Activated T-helper 17 cell treated with anti-CD3 and anti-CD28 coated beads, Interleukin-2, amount 50 U/mL, for 72 hours (primary cell): ENCODE results near the gene LRRC8D. TPM values are rescaled to one million over a fixed set of nuclear protein-coding genes. Genes with fewer than 3 reads are reported as not detected.

Source experiments
- ATAC-seq: fragments of 150-1000 bp; cut with Tn5 transposase; replicated peaks from 2 replicates; pipeline ENCODE4 v1.10.0; 2021; ENCODE audit warnings: mild to moderate bottlenecking, moderate library complexity
- H3K27ac Mint-ChIP-seq: one replicate; pipeline ENCODE4 v1.8.0; 2022; ENCODE audit warnings: mixed read lengths
- H3K27me3 Mint-ChIP-seq: one replicate; pipeline ENCODE4 v1.8.0; 2022; ENCODE audit warnings: mixed read lengths
- H3K36me3 Mint-ChIP-seq: one replicate; pipeline ENCODE4 v1.8.0; 2022; ENCODE audit warnings: low read depth, mild to moderate bottlenecking, mixed read lengths
- H3K4me1 Mint-ChIP-seq: one replicate; pipeline ENCODE4 v1.8.0; 2022; ENCODE audit warnings: mixed read lengths
- H3K4me3 Mint-ChIP-seq: one replicate; pipeline ENCODE4 v1.8.0; 2022; ENCODE audit warnings: mild to moderate bottlenecking, mixed read lengths
- H3K9me3 Mint-ChIP-seq: one replicate; pipeline ENCODE4 v1.8.0; 2022; ENCODE audit warnings: mixed read lengths
- total RNA-seq, 2 donors: library from RNA; stranded (reverse); gene quantifications; one replicate each; pipeline ENCODE4 v1.2.3, GENCODE V29; 2022

Gene LRRC8D
- total RNA-seq, 2 donors from 2014 or later: 15.2 to 24.0 TPM

DNA sequence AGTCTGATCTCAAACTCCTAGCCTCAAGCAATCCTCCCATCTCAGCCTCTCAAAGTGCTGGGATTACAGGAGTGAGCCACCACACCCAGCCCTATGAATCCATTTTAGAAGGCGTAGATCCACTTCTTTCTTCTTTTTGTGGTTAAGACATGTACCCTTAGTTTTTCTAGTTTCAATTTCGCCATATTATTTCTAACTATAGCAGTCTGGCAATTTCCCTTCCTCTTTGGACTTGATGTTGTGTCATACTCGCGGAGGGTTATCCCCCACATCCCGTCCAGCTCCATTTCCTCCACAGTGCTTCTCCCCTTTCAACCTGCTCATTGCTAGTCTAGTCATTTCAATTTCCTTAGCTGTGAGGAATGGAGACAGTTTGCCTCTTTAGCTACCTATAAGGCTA lies 5.2 kb upstream of the LRRC8D start:
- ATAC-seq: no peak
- H3K36me3 Mint-ChIP-seq: no peaks in the 10 kb centered on the region
- H3K27me3 Mint-ChIP-seq: peaks cover 3% of the 10 kb centered on the region
- no peaks in the 10 kb centered on the region for H3K9me3 Mint-ChIP-seq
- H3K27ac Mint-ChIP-seq: no peak overlapping the region
- peaks cover 10% of the 10 kb centered on the region for H3K4me1 Mint-ChIP-seq
- no peak overlapping the region for H3K4me3 Mint-ChIP-seq

DNA sequence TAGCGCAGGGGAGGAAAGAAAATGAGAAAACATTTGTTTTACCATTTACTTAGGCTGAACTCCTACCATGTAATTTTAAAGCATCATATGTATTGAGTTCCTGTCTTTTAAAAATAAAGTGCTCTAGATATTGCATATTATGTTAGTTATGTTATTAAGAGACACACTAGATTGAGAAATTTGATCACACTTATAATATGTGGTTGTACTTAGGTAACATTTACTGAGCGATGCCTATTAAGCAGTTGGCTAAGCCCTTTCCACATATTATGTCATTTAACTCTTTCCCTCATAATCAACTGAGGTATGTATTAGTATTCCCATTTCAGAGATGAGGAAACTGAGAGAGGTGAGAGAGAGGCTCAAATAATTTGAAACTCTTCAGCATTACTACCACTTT lies 4.5 kb upstream of the LRRC8D start:
- Mint-ChIP-seq H3K36me3 (no peaks in the 10 kb centered on the region), H3K27me3 (peaks cover 3% of the 10 kb centered on the region)
- ATAC-seq: no peak

DNA sequence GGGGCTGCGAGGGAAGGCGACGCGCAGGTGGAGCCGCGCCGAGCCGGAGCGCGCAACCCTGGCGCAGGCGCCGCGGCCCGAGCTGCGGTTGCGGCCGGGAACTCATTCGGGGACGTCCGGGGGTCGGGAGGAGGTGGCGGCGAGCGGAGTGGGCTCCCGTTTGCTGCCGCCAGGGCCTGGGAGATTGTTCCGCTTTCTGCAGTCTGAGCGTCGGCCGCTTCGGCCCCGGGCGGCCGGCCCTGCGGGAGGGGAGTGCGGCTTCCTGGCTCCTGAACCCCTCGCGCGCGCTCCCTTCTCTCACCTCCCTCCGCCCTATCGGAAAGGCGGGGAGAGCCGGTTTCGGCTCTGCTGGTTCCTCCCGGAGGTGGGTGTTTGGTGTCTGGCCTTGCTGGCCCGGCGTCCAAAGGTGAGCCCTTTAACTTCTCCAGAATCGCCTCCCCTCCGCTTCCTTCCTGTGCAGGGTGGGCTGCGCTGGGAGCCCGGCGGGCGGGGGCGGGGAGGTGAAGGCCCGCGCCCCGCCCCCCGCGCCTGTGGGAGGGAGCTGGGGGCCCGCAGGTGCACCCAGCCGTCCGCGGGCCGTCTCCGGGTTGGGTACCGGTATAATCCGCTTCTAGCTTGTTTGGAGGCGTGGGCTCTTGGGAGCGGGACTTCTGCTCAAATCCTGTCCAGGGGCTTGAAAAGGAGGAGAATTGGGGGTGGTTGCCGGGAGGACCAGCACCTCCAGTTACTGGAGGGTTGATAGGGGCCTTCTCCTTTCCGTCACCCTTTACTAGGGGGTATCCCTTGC lies 683 bp downstream of the LRRC8D start:
- Mint-ChIP-seq H3K27me3 (no peaks in the 10 kb centered on the region), H3K4me1 (peaks cover 19% of the 10 kb centered on the region), H3K27ac (no peak overlapping the region), H3K9me3 (no peaks in the 10 kb centered on the region), H3K36me3 (no peaks in the 10 kb centered on the region), H3K4me3 (peak overlapping the region; percentile 88)
- ATAC-seq: peak; percentile 55

More for the DNA sequence above, 4.5 kb upstream of the LRRC8D start:
- Mint-ChIP-seq H3K4me3 (no peak overlapping the region), H3K4me1 (peaks cover 11% of the 10 kb centered on the region), H3K27ac (no peak overlapping the region), H3K9me3 (no peaks in the 10 kb centered on the region)

DNA sequence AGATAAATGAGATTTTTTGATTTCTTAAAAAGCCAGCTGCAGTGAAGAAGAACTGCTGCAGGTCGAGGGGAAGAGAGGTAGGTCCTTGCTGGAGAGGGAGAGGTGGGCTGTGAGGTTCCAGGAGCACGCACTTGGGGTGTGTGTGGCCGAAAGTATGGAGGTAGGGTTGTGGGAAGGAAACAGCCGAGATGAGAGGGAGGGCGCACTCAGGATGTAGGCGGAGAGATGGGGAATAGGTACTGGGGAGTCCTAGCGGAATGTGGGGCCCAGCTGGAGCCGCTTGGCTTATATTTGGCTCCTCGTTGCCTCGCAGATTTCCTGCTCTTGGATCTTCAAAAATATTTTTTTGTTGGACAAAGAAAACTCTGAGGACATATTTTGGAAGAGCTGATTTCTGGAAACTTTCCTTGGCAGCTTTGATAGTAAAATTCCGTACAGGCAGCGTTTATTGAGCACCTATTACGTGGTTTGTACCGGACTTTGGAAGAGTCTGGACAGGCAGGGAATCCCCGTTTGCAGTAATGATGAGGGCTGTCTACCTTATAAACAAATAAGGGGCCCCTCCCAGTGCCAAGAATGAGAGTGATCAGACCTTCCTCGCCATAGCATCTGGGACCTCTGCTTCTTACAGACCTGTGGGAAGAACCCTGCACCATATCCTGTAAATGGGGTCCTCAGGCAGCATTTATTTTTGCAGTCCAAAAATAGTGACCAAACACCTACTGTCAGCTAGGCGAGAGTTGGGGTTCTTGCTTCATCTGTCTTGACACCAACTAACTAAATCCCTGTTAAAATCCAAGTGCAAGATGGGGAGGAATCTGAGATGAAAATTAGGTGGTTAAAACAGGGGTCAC lies 1.5 kb downstream of the LRRC8D start:
- Mint-ChIP-seq H3K9me3 (no peaks in the 10 kb centered on the region), H3K4me3 (peak overlapping the region; percentile 88), H3K36me3 (no peaks in the 10 kb centered on the region), H3K27me3 (no peaks in the 10 kb centered on the region), H3K4me1 (peaks cover 19% of the 10 kb centered on the region), H3K27ac (no peak overlapping the region)
- no peak for ATAC-seq

DNA sequence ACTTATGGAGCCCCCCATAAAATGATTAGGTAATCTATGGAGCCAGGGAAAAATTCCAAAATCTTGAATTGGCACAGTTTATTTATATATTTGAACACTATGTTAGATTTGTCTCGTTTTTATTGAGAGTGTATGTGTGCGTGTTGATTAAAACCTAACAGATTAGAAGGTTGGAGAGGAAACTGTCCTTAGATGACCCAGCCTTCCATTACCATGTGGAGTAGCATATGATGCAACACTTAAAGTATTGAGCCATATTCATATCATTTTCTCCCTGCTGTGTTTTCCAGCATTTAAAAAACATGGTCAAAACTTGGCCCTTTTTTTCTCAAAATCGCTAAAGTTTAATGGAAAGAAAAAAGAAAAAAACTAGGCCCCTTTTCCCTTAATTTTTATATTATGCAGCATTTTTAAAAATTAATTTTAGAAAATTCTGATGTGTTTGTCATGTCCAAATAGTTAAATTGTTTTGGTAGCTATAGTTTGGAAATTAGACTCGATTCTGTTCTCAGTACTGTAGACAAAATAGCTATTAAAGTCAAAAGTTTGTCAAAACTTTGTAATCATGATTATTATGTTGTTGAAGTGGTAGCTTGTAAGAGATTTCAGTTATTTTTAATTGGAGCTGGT lies 2.3 kb downstream of the LRRC8D start:
- H3K27ac Mint-ChIP-seq: no peak overlapping the region
- no peaks in the 10 kb centered on the region for H3K36me3 Mint-ChIP-seq
- no peak overlapping the region for H3K4me3 Mint-ChIP-seq
- no peaks in the 10 kb centered on the region for H3K27me3 Mint-ChIP-seq
- H3K4me1 Mint-ChIP-seq: peaks cover 19% of the 10 kb centered on the region
- ATAC-seq: no peak
- no peaks in the 10 kb centered on the region for H3K9me3 Mint-ChIP-seq

DNA sequence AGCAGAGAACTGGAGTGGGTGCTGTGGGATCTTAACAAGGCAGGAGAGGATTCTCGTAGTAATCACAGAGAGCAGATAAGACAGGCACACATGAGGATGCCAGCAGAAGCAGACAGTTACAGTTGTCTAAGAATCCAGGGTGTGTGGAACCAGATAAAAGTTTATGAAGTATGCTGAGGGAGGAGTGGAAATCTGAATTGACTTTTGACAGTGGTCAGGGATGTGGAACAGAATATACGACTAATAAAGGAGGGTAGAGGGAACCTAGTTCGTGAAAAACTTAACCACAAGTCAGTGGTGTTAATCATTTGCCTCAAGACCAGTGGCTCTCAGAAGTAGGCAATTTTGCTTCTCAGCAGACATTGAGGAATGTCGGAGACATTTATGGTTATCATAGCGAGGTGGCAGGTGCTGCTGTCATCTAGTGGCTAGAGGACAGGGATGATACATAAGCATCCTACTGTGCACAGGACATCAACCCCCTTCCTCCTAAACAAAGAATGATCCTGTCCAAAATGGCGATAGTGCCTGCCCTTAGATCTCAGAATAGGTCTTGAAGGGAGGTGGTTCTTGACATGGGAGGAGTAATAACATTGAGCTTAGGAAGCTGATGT lies 3.0 kb downstream of the LRRC8D start:
- Mint-ChIP-seq H3K27me3 (no peaks in the 10 kb centered on the region), H3K9me3 (no peaks in the 10 kb centered on the region), H3K27ac (no peak overlapping the region), H3K36me3 (no peaks in the 10 kb centered on the region), H3K4me1 (peaks cover 19% of the 10 kb centered on the region), H3K4me3 (no peak overlapping the region)
- ATAC-seq: no peak

DNA sequence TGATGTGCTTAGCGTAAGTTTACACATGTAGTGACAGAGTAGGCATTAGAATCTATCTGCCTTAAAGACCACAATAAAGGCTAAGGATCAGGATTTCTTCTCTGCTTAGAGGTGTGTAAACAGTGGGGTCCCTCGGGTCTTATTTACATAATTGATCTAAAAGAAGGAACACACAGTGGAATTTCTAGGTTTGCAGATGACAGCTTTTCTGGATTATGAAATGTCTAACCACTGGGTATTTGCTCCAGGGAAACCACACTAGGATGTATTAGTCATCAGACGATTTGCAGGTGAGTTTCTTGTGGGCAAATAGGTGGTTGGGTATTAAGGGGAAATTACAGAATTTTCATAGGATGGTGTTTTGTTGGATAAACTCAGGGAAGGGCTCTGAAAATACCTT lies 5.8 kb downstream of the LRRC8D start:
- no peaks in the 10 kb centered on the region for H3K9me3 Mint-ChIP-seq
- H3K27me3 Mint-ChIP-seq: no peaks in the 10 kb centered on the region
- no peak overlapping the region for H3K27ac Mint-ChIP-seq
- ATAC-seq: no peak
- H3K36me3 Mint-ChIP-seq: no peaks in the 10 kb centered on the region
- H3K4me3 Mint-ChIP-seq: no peak overlapping the region
- H3K4me1 Mint-ChIP-seq: peaks cover 9% of the 10 kb centered on the region

DNA sequence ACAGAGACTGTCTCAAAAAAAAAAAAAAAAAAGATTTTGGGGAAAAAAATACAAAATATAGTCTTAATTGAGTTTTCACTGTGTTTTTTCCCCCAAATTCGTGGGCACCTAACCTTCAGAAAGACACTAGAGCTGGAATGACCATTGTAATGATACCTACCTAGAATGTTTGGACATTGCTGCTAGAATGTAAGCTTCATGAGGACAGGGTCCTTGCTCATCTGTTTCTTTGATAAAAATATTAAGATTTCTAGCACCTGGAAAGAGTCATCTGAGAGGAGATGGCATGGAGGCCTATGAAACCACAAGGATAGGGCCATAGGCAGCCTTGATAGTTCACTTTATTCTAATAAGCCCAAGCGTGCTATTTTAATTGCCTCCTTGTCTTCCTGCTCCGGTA lies 6.5 kb downstream of the LRRC8D start:
- no peak overlapping the region for H3K4me3 Mint-ChIP-seq
- no peaks in the 10 kb centered on the region for H3K9me3 Mint-ChIP-seq
- H3K27me3 Mint-ChIP-seq: no peaks in the 10 kb centered on the region
- H3K36me3 Mint-ChIP-seq: no peaks in the 10 kb centered on the region
- H3K4me1 Mint-ChIP-seq: peaks cover 3% of the 10 kb centered on the region
- no peak for ATAC-seq
- H3K27ac Mint-ChIP-seq: no peak overlapping the region

DNA sequence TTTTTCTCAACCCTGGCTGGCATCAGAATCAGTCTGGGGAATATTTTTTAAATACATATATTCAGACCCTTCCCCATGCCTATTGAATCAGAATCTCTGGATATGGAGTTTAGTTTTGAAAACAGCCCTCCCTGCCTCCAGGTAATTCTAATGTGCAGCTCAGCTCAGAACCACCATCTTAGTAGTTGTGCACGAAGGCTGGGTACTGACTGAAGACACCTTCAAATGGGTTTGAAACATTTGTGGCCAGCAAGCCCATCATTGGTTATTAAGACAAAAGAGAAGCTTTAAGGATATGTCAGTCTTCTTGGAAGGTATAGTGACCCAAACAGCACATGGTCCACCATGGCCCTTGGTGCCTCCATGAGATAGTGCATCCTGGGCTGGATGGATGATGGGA lies 7.1 kb downstream of the LRRC8D start:
- H3K36me3 Mint-ChIP-seq: no peaks in the 10 kb centered on the region
- H3K27ac Mint-ChIP-seq: no peak overlapping the region
- no peaks in the 10 kb centered on the region for H3K27me3 Mint-ChIP-seq
- no peak overlapping the region for H3K4me3 Mint-ChIP-seq
- no peak for ATAC-seq
- H3K4me1 Mint-ChIP-seq: peaks cover 3% of the 10 kb centered on the region
- no peaks in the 10 kb centered on the region for H3K9me3 Mint-ChIP-seq

DNA sequence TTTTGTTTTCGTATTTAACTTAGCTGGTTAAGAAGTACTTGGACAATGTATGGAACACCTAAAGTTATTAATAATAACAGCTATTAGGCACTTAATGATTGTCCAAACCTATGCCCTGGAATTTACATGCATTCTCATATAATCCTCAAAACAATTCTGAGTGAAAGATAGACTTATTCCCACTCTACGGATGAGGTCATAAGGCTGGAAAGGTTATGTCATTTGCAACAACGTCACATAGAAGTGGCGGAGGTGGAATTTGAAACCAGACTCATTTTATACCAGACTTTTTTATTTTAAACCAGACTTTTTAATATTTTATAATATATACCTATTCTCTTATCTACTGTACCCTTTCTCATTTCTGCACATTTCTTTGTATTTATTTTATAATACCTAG lies 8.4 kb downstream of the LRRC8D start:
- H3K9me3 Mint-ChIP-seq: no peaks in the 10 kb centered on the region
- no peaks in the 10 kb centered on the region for H3K4me1 Mint-ChIP-seq
- no peak overlapping the region for H3K27ac Mint-ChIP-seq
- no peak for ATAC-seq
- H3K27me3 Mint-ChIP-seq: no peaks in the 10 kb centered on the region
- no peak overlapping the region for H3K4me3 Mint-ChIP-seq
- no peaks in the 10 kb centered on the region for H3K36me3 Mint-ChIP-seq

DNA sequence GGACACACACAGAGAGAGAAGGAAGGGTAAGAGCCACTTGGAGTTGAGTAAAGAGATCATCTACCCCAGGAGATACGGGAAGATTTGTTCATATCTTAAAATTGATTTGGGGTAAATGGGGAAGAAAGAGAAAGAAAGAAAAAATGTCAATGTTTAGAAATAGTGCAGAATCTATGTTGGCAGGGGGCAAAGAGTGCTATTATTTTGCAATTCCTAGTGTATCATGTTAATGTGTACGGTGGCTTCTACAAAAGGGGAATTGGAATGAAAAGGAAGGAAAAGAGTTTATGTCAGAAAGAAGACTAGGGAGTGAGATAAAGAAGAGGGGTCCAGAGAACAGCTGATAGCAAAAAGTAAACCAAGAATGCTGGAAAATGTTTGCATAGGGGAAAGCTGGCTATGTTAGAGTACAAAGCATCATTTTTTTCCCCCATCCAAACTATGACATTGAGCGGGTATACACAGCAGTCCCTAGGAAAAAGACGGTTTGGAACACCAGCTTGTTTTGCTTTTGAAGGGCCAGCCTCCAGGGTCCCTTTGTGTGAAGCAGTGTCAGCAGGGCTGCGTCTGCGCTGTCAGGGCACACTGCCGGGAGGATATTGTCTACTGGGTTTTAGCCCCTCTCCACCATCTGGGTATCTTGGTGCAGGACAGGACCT lies 10.8 kb downstream of the LRRC8D start:
- no peak for ATAC-seq
- Mint-ChIP-seq H3K36me3 (no peaks in the 10 kb centered on the region), H3K9me3 (no peaks in the 10 kb centered on the region), H3K27me3 (no peaks in the 10 kb centered on the region), H3K4me3 (no peak overlapping the region), H3K27ac (no peak overlapping the region), H3K4me1 (no peaks in the 10 kb centered on the region)

DNA sequence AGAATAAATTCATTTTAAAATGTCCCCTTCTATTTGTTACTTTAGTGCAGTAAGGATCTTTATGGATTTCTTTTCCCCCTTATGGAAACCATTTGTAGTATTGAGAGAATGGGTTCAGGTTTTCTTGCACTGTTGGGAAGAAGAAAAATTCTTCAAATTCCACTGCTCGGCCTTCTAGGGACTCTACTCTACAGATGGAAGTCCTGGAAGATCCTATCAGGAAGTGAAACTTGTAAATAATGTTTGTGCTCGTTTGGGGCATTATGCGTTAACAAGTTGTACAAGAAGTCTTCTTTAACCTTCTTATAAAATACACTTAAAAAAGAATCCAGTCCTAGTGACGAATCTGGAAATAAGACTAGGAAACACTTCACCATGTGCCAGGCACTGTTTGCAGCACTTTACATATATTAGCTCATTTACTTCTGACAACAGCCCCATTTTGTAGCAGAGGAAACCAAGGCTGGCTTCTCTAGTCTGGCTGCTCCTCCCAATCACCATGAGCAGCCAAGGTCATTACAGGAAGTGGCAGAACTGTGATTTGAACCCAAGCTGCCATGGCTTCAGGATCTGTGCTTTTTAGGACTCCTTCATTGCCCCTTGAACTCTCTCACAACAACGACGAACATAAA lies 11.8 kb downstream of the LRRC8D start:
- H3K27me3 Mint-ChIP-seq: no peaks in the 10 kb centered on the region
- H3K27ac Mint-ChIP-seq: no peak overlapping the region
- no peak for ATAC-seq
- H3K4me1 Mint-ChIP-seq: no peaks in the 10 kb centered on the region
- H3K36me3 Mint-ChIP-seq: no peaks in the 10 kb centered on the region
- no peaks in the 10 kb centered on the region for H3K9me3 Mint-ChIP-seq
- no peak overlapping the region for H3K4me3 Mint-ChIP-seq

DNA sequence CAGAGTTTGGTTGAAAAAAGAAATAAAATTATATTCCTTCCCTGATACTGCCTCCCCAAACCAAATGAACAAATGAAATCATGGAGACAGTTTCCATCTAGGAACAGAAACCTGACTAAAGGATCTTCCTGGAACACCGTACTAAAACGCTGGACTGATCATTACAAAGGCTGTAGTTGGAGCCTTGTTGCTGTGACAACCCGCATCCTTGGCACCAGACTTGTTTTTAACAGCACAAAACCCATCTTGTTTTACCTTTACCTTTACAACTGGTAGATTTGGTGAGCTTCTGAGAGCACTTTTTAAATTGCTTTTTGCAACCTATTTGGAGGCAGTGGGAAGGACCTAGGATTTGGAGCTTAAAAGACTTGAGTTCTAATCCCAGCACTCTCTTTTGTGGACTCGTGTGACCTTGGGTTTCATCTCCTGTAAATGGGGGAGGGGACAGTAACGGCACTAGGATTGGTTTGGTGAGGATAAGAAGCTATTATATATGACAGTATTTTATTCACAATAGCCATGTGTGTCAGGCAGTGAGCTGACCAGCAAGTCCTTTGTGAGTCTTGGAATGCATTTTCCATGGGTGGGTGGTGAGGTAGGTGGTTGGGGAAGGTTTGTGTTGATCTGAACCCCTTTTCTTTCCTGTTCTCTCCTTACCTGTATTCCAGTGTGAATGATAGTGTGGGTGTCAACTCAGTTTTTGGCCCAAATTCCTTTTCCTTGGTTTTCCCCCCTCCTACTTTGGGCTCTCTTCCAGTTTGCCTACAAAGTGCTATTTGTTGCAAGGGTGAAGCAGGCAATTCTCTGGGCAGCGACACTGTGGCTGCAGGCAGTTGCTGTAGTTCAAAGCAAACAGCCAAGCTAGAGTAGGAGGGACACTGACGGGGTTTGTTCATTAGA lies 12.6 kb downstream of the LRRC8D start:
- no peak overlapping the region for H3K4me3 Mint-ChIP-seq
- ATAC-seq: no peak
- no peaks in the 10 kb centered on the region for H3K27me3 Mint-ChIP-seq
- H3K9me3 Mint-ChIP-seq: no peaks in the 10 kb centered on the region
- no peaks in the 10 kb centered on the region for H3K4me1 Mint-ChIP-seq
- H3K36me3 Mint-ChIP-seq: no peaks in the 10 kb centered on the region
- H3K27ac Mint-ChIP-seq: no peak overlapping the region
